ENCODE results near the gene SYCP2L. TPM values are rescaled to one million over a fixed set of nuclear protein-coding genes. Genes with fewer than 3 reads are reported as not detected.

The SYCP2L gene
- total and polyA plus RNA-seq, 2 donors (not counting 3 experiments of a cell fraction or from before 2014, with no cell fraction given): not detected

GRCh38 chr6:10874207-10874606, 12.6 kb upstream of the SYCP2L start:
- Histone ChIP-seq H3K79me2 (ENCODE audit: control insufficient read depth, insufficient read depth, low read length) (no peaks in the 10 kb centered on the region), H3K9ac (replicated peaks; ENCODE audit: extremely low read depth, insufficient read depth, low read length) (no peak overlapping the region), H3K27ac (ENCODE audit: insufficient read depth, low read depth, low read length) (no peak overlapping the region), H3K4me3 (replicated peaks in 1 of 3; ENCODE audit: insufficient read depth in 1 of 3, low read depth in 1 of 3, low read length in 3 of 3) (no peak overlapping the region), H3K9me3 (replicated peaks; ENCODE audit: control insufficient read depth, insufficient read depth, low read length) (no peaks in the 10 kb centered on the region), H3K4me2 (ENCODE audit: insufficient read depth, low read length) (no peak overlapping the region), H4K20me1 (replicated peaks; ENCODE audit: control insufficient read depth, extremely low read depth, insufficient read depth, low read length) (no peaks in the 10 kb centered on the region), H3K27me3 (ENCODE audit: control insufficient read depth in 2 of 2, insufficient read depth in 2 of 2, low read length in 2 of 2) (peaks cover under 1 to 2% of the 10 kb centered on the region in 2 experiments), H3K36me3 (ENCODE audit: control insufficient read depth in 2 of 2, extremely low read depth in 1 of 2, insufficient read depth in 2 of 2, low read length in 2 of 2) (no peaks in the 10 kb centered on the region), H3K4me1 (ENCODE audit: control insufficient read depth, extremely low read depth, insufficient read depth, low read length) (no peaks in the 10 kb centered on the region), H2AFZ (ENCODE audit: low read depth, low read length) (no peak overlapping the region), H3K9me1 (replicated peaks; ENCODE audit: control insufficient read depth, extremely low read depth, insufficient read depth, low read length) (no peaks in the 10 kb centered on the region)
- CTCF ChIA-PET: no interaction called here
- DNase-seq (ENCODE audit: low read depth, low spot score): no peak
- dilution Hi-C loops (cut with MboI; ENCODE audit: extremely low pct_ligation_motif_present, low sequenced_read_pairs) (no loop called here), intact Hi-C loops (cut with micrococcal nuclease) (no loop called here)
- TF ChIP-seq CTCF (IDR thresholded peaks at IDR 0.05; ENCODE audit: extremely low read depth in 1 of 2, insufficient read depth in 1 of 2, low read depth in 1 of 2, low read length in 2 of 2) (no peak), EZH2 (IDR thresholded peaks at IDR 0.05; ENCODE audit: borderline replicate concordance, low read depth, low read length, severe bottlenecking) (no peak), MYC (IDR thresholded peaks at IDR 0.05; ENCODE audit: low read depth, low read length) (no peak), JUN (IDR thresholded peaks at IDR 0.05; ENCODE audit: borderline replicate concordance, insufficient read depth, insufficient read length, low read depth) (no peak), FOS (IDR thresholded peaks at IDR 0.05; ENCODE audit: borderline replicate concordance, insufficient read depth, low read length) (no peak), MAX (IDR thresholded peaks at IDR 0.05; ENCODE audit: insufficient read depth, insufficient read length) (no peak), POLR2AphosphoS5 (IDR thresholded peaks at IDR 0.05; ENCODE audit: insufficient read depth, low read depth, low read length) (no peak), POLR2A (IDR thresholded peaks at IDR 0.05; ENCODE audit: low read depth, low read length) (no peak)
- no peak for FAIRE-seq
- no TSS peak for BruUV-seq (replicated peaks)
- POLR2A ChIA-PET: no interaction called here
